COLO668 (cell line): ENCODE results near the gene SLAMF6.

Source experiments
- DNase-seq: peaks from one replicate; lab custom pipeline; 2025; ENCODE audit not compliant: unreplicated experiment; lab: John Stamatoyannopoulos, UW

Gene SLAMF6

DNA sequence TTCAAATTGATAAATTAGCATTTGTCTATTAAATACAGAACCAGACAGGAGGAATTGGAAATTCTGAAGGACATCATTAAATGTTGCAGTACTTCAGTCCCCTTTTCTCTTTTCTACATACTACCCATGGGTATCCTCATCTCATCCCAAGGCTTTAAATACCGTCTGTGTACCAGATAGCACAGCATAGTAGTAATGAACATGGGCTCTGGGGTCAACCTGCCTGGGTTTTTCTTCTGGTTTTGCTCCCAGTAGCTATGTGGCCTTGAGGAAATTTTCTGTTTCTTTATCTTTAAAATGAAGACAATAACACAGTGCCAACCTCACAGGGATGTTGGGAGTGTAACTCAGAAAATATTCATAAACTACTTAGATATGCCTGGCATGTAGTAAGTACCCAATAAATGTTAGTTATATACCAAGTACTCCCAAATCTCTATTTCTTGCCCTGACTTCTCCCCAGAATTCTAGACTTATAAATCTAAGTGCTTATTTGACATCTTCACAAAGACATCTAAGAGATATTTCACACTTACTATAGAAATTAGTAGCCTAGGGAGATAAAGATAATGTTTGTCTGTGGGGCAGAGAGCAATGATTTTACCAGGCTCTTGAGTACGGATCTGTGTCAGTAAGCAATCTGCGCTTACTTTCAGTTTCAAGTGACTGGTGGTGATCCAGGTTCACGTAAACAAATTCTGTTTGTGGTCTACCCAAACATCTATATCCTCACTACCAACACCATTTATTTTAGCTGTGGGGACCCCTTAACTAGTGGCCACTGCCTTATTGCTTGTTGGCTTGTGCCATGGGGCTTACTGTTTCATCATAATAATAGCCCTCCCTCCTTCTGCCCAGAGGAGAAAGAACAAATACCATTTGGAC, 85.4 kb downstream of the SLAMF6 start:
- DNase-seq = no peak

DNA sequence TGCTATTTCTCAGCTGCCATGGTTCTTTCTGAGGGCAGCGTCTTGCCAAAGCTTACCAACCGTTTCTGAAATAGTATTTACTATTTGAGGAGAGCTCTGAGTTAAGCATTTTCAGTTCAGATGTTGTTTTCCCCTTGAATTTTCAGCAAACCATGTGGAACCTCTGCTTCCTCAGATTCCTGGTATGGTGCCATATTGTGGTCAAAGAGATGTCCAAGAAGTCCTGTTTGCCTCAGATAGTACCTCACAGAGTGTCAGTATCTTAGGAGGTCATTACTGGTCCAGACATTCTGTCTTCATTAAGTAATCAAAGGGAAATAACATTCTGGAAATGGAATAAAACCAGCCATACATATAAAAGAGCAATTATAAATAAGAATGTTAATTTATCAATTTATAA, 86.1 kb downstream of the SLAMF6 start:
- DNase-seq = no peak
